ENCODE results near the gene MYO1E. TPM values are rescaled to one million over a fixed set of nuclear protein-coding genes. Genes with fewer than 3 reads are reported as not detected.
"Not testable (repeated sequence)": the region's sequence is repeated elsewhere in the genome, so short reads cannot be mapped to it uniquely, and the experiment has no call there.

Gene MYO1E
- total RNA-seq, 6 experiments from 2014 or later: 45.2 to 139 (median 68.9) TPM

GRCh38 chr15:59392299-59392698 is 19.6 kb upstream of the MYO1E start:
- ATAC-seq: no peak
- 66% methylated on average over 5 of the region's 5 CpGs for WGBS (ENCODE audit: insufficient coverage, low coverage, low lambda C conversion rate, missing lambda C conversion rate)
- no peak overlapping the region for H3K4me3 ChIP-seq
- no peaks in the 10 kb centered on the region for H3K4me1 ChIP-seq
- TF ChIP-seq CTCF (IDR thresholded peaks at IDR 0.05) (no peak), POLR2A (IDR thresholded peaks at IDR 0.05) (no peak)
- intact Hi-C loops (cut with DNase I): no loop called here
- H3K27me3 ChIP-seq: no peaks in the 10 kb centered on the region
- no peak overlapping the region for H3K27ac ChIP-seq
- H3K36me3 ChIP-seq: no peaks in the 10 kb centered on the region
- no peaks in the 10 kb centered on the region for H3K9me3 ChIP-seq
- no peak for DNase-seq

- Histone ChIP-seq H3K27ac (no peak overlapping the region), H3K27me3 (no peaks in the 10 kb centered on the region), H3K4me1 (no peaks in the 10 kb centered on the region), H3K36me3 (no peaks in the 10 kb centered on the region), H3K4me3 (no peak overlapping the region), H3K9me3 (no peaks in the 10 kb centered on the region)
- intact Hi-C loops (cut with DNase I): no loop called here
- WGBS (ENCODE audit: insufficient coverage, low coverage, low lambda C conversion rate, missing lambda C conversion rate): 60% methylated on average over 3 of the region's 3 CpGs
- TF ChIP-seq POLR2A (IDR thresholded peaks at IDR 0.05) (no peak), CTCF (IDR thresholded peaks at IDR 0.05) (no peak)
- ATAC-seq (no peak), DNase-seq (no peak)
These were observed 16.0 kb upstream of the MYO1E start for GRCh38 chr15:59388670-59389069.

DNA sequence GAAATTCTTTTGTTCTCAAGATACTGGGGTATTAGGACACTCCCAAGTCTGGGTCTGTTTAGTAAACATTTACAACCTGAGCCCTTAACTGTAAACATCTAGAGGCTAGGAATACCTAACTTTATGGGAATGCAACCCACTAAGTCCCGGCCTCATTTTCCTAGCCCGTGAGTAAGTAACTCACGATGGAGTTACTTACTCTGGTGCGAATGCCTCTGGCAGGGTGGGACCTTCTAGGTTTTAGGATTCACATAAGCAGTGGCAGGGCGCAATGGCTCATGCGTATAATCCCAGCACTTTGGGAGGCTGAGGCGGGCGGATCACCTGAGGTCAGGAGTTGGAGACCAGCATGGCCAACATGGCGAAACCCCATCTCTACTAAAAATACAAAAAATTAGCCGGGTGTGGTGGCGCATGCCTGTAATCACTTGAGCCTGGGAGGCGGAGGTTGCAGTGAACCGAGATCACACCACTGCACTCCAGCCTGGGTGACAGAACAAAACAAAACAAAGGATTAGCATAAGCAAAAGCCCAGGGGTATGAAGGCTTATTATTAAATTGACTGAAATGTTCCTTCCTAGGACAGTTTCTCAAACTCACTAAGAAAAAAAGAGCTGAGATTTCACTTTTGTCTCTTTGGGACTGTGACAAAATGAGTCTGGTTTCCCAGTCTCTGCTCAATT is 14.7 kb upstream of the MYO1E start:
- H3K36me3 ChIP-seq; intact Hi-C loops (cut with DNase I); H3K9me3 ChIP-seq; H3K27me3 ChIP-seq; ATAC-seq; H3K4me3 ChIP-seq; DNase-seq; H3K27ac ChIP-seq; H3K4me1 ChIP-seq: not testable (repeated sequence)
- WGBS (ENCODE audit: insufficient coverage, low coverage, low lambda C conversion rate, missing lambda C conversion rate): 95% methylated on average over 12 of the region's 13 CpGs

DNA sequence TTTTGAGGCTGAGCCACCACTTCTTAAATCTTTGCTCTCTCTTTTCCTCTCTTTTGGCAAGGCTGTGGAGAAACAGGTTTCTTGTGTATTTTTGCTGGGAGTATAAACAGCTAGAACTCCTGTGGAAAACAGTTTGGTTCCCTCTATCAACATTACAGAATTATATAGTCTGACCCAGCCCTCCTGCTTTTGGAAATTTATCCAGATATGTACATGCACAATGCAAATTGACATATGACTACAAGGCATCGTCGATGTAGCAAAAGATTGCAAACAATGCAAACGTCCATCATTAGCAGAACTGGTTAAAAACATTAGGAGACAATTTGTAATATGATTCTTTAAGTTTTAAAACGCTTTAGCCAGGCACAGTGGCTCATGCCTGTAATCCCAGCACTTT is 12.5 kb upstream of the MYO1E start:
- no peaks in the 10 kb centered on the region for H3K9me3 ChIP-seq
- TF ChIP-seq CTCF (IDR thresholded peaks at IDR 0.05) (no peak), POLR2A (IDR thresholded peaks at IDR 0.05) (no peak)
- no peaks in the 10 kb centered on the region for H3K27me3 ChIP-seq
- no peak overlapping the region for H3K4me3 ChIP-seq
- no peak overlapping the region for H3K27ac ChIP-seq
- no peaks in the 10 kb centered on the region for H3K4me1 ChIP-seq
- intact Hi-C loops (cut with DNase I): no loop called here
- no peaks in the 10 kb centered on the region for H3K36me3 ChIP-seq
- DNase-seq (no peak), ATAC-seq (no peak)
- 79% methylated on average over 4 of the region's 4 CpGs for WGBS (ENCODE audit: insufficient coverage, low coverage, low lambda C conversion rate, missing lambda C conversion rate)

DNA sequence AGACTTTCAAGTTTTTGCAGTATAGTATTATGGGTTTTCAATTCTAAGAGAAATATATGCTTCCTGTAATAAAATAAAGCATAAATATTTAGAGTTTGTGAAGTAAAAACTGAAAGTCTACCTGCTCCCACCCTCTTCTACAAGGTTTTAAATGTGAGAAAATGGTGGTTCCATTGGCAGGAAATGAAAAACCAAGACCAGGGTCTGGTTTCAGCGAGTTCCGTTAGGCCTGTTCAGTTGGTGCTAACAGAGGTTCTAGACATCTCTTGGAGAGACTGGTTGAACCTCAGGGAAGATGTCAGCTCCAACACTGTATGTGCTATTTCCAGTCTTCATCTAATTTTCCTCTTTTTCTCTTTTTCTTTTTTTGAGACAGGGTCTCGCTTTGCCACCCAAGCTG is 11.8 kb upstream of the MYO1E start:
- Histone ChIP-seq H3K9me3 (no peaks in the 10 kb centered on the region), H3K27me3 (no peaks in the 10 kb centered on the region), H3K4me3 (no peak overlapping the region), H3K27ac (no peak overlapping the region), H3K4me1 (no peaks in the 10 kb centered on the region), H3K36me3 (no peaks in the 10 kb centered on the region)
- intact Hi-C loops (cut with DNase I): no loop called here
- ATAC-seq: no peak
- no peak for TF ChIP-seq POLR2A (IDR thresholded peaks at IDR 0.05)
- 95% methylated on average over 3 of the region's 3 CpGs for WGBS (ENCODE audit: insufficient coverage, low coverage, low lambda C conversion rate, missing lambda C conversion rate)
- no peak for DNase-seq
